ENCODE results near the gene CGB5.
"Not testable (repeated sequence)": the region's sequence is repeated elsewhere in the genome, so short reads cannot be mapped to it uniquely, and the experiment has no call there.

Gene CGB5

GRCh38 chr19:49057636-49058234 is 14.1 kb downstream of the CGB5 start, which contains the start of gene CGB7:
Gene CGB7 (minus strand): TSS chr19:49057749. CDS start chr19:49055375, 2,374 bp downstream.
- no peak for DNase-seq (ENCODE audit: low read depth)

- DNase-seq (ENCODE audit: low read depth): no peak
These were observed 14.9 kb downstream of the CGB5 start for GRCh38 chr19:49058562-49058961.

GRCh38 chr19:49059053-49059452 is 15.4 kb downstream of the CGB5 start:
- no peak for DNase-seq (ENCODE audit: low read depth)

- no peak for DNase-seq (ENCODE audit: low read depth)
These were observed 17.4 kb downstream of the CGB5 start for GRCh38 chr19:49061000-49061399.

GRCh38 chr19:49061445-49061844 is 17.8 kb downstream of the CGB5 start:
- DNase-seq (ENCODE audit: low read depth): no peak

GRCh38 chr19:49064029-49064629 is 20.5 kb downstream of the CGB5 start:
- DNase-seq (ENCODE audit: low read depth): no peak

GRCh38 chr19:49064768-49065611 is 21.3 kb downstream of the CGB5 start, which contains the start of gene NTF4:
Gene NTF4 (minus strand): TSS chr19:49064818. CDS start chr19:49061997, 2,821 bp downstream.
- no peak for DNase-seq (ENCODE audit: low read depth)

- no peak for DNase-seq (ENCODE audit: low read depth)
These were observed 22.4 kb downstream of the CGB5 start for GRCh38 chr19:49065905-49066512.

GRCh38 chr19:49067554-49067953 is 23.9 kb downstream of the CGB5 start:
- DNase-seq (ENCODE audit: low read depth): no peak

GRCh38 chr19:49069026-49069425 is 25.4 kb downstream of the CGB5 start:
- no peak for DNase-seq (ENCODE audit: low read depth)

- DNase-seq (ENCODE audit: low read depth): no peak
These were observed 26.8 kb downstream of the CGB5 start for GRCh38 chr19:49070416-49070815.

- no peak for DNase-seq (ENCODE audit: low read depth)
These were observed 28.4 kb downstream of the CGB5 start for GRCh38 chr19:49071860-49072547.

- no peak for DNase-seq (ENCODE audit: low read depth)
These were observed 30.1 kb downstream of the CGB5 start for GRCh38 chr19:49073514-49074378.

- DNase-seq (ENCODE audit: low read depth): not testable (repeated sequence)
These were observed 31.2 kb downstream of the CGB5 start for GRCh38 chr19:49074869-49075268.

- no peak for DNase-seq (ENCODE audit: low read depth)
These were observed 36.7 kb downstream of the CGB5 start for GRCh38 chr19:49080392-49080791.

- DNase-seq (ENCODE audit: low read depth): no peak
These were observed 37.6 kb downstream of the CGB5 start for GRCh38 chr19:49081273-49081672.

GRCh38 chr19:49084206-49085019 is 40.8 kb downstream of the CGB5 start:
- DNase-seq (ENCODE audit: low read depth): no peak

GRCh38 chr19:49085020-49085867 is 41.6 kb downstream of the CGB5 start, which contains the start of gene SNRNP70:
Gene SNRNP70 (plus strand): TSS chr19:49085451. CDS start chr19:49086415, 964 bp downstream.
- peak; percentile 98 for DNase-seq (ENCODE audit: low read depth)

GRCh38 chr19:49085868-49086232 is 42.2 kb downstream of the CGB5 start:
- no peak for DNase-seq (ENCODE audit: low read depth)

All from stimulated activated CD8-positive, alpha-beta memory T cell treated with anti-CD3 and anti-CD28 coated beads, Interleukin-15, amount 100 ng/mL, for 24 hours (primary cell).